Measurements from ENCODE around the gene STPG3. TPM values are rescaled to one million over a fixed set of nuclear protein-coding genes. Genes with fewer than 3 reads are reported as not detected.
A peak's percentile ranks its signal among the peaks of the same experiment; 100 is the strongest.

Gene STPG3
- total RNA-seq, 2 experiments from 2014 or later: not detected

DNA sequence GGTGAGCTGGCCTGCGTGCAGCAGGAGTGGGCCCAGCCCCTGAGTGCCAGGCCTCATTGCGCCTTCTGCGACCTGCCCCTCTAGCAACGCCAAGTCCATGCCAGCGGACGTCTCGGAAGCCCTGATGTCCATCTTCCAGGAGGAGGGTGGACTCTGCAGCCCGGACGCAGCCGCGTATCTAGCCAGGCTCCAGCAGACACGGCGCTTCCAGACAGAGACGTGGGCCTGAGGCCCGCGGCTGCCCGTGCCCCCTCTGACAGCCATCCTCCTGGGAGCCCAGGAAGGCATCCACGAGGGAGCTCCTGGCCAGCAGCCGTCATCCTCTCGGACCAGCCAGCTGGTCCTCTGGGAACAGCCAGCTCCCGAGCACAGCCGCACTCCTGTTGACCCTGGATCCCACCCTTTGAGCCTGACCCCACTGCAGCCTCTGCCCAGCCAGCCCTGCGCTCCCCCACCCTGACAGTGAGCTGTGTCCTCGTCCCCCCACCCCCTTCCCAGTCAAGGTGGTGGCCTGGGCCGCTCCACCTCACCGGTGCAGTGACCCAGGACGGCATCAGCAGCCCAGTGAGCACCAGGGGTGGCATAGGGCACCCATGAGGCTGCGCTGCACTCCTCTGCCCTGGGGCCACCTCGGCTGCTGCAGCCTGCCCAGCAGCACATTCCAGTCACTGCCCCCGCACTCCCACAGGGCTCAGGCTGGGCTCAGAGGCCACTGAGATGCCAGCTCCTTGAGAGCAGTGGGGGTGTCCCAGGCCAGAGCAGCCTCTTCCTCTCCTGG is 34.7 kb upstream of the STPG3 start:
- no peak for ATAC-seq
- no peaks in the 10 kb centered on the region for H3K27me3 Mint-ChIP-seq
- CTCF ChIA-PET: interaction anchor here (0.6 to 1.2 kb wide), 3 partner anchors 9 to 27 kb away, joined by 3 to 4 read pairs (median 3); no protein-coding TSS in a partner anchor

DNA sequence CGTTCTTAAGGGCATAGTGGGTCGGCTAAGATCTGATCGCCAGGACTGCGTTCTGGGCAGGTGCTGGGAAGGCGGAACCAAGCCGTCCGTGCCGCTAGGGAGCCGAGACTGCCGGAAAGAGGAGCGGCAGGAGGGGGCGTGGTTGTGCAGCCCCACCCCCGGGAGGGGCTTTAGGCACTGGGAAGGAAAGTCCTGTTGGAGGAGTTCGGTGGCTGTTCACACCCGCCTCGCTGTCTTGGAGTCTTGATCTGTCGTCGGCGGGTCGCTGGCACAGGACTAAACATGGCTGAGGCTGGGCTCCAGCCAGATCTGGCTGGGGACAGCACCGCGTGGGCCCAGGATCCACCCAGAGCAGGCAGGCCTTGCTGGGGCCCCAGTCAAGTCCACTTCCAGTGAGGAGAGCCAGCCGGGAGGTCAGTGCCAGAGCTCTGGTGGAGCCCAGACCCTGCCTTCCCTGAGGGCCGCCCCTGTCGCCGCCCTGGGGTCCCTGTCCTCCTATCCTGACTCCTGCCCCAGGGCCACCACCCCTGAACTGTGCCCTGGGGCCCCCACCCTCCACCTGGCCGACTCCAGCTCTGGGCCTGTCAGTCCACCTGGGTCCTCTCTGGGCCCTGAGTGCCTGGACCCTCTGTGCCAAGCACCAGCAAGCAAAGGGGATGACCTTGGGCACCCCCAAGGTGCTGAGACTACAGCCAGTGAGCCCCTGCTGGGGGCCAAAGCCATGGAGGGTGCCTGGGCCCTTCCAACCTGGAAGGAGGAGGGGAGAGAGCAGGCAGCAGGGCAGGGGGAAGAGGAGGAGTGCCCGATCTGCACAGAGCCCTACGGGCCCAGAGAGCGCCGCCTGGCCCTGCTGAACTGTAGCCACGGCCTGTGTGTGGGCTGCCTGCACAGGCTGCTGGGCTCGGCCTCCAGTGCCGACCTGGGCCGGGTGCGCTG is 33.5 kb upstream of the STPG3 start:
- Mint-ChIP-seq H3K27me3 (no peaks in the 10 kb centered on the region), H3K27ac (no peak overlapping the region), H3K4me3 (no peak overlapping the region), H3K36me3 (ENCODE audit: low read depth) (peaks cover 4% of the 10 kb centered on the region), H3K9me3 (ENCODE audit: low read depth) (no peaks in the 10 kb centered on the region), H3K4me1 (no peaks in the 10 kb centered on the region)
- intact Hi-C loops (cut with DNase I, micrococcal nuclease): no loop called here
- DNase-seq (no peak), ATAC-seq (no peak)
- ChIA-PET POLR2A (no interaction called here), CTCF (interaction anchor here (0.6 to 1.2 kb wide), 2 partner anchors 11 to 12 kb away, joined by 3 to 4 read pairs; no protein-coding TSS in a partner anchor)

More for the DNA sequence above, 34.7 kb upstream of the STPG3 start:
- POLR2A ChIA-PET: interaction anchor here (1.1 kb wide), 1 partner anchor 98 kb away, joined by 3 read pairs; no protein-coding TSS in a partner anchor
- Mint-ChIP-seq H3K4me1 (no peaks in the 10 kb centered on the region), H3K4me3 (no peak overlapping the region), H3K9me3 (ENCODE audit: low read depth) (no peaks in the 10 kb centered on the region), H3K36me3 (ENCODE audit: low read depth) (peaks cover 4% of the 10 kb centered on the region), H3K27ac (no peak overlapping the region)
- DNase-seq: no peak
- intact Hi-C loops (cut with DNase I, micrococcal nuclease): no loop called here

DNA sequence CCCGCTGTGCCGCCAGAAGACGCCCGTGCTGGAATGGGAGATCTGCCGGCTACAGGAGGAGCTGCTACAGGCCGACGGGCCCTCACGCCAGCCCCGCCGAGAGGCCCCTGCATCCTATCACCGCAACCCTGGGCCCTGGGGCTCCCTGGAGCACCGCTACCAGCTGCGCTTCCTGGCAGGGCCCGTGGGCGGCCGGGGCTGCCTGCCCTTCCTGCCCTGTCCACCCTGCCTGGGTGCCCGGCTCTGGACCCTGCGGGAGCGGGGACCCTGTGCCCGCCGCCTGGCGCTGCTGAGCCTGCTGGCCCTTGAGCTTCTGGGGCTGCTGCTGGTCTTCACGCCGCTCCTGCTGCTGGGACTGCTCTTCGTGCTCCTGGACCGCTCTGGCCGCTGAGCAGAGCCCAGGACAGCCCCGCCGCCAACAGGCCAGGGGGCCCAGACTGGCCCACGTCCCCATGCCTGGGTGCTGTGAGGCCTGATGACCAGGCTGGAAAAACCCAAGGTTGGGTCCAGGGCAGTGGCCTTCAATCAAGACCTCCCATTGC is 32.8 kb upstream of the STPG3 start:
- Mint-ChIP-seq H3K27me3 (no peaks in the 10 kb centered on the region), H3K4me1 (no peaks in the 10 kb centered on the region), H3K9me3 (ENCODE audit: low read depth) (no peaks in the 10 kb centered on the region), H3K4me3 (no peak overlapping the region), H3K27ac (no peak overlapping the region), H3K36me3 (ENCODE audit: low read depth) (no peaks in the 10 kb centered on the region)
- ATAC-seq (no peak), DNase-seq (no peak)
- POLR2A ChIA-PET: no interaction called here
- intact Hi-C loops (cut with DNase I, micrococcal nuclease): no loop called here
- CTCF ChIA-PET: no interaction called here

DNA sequence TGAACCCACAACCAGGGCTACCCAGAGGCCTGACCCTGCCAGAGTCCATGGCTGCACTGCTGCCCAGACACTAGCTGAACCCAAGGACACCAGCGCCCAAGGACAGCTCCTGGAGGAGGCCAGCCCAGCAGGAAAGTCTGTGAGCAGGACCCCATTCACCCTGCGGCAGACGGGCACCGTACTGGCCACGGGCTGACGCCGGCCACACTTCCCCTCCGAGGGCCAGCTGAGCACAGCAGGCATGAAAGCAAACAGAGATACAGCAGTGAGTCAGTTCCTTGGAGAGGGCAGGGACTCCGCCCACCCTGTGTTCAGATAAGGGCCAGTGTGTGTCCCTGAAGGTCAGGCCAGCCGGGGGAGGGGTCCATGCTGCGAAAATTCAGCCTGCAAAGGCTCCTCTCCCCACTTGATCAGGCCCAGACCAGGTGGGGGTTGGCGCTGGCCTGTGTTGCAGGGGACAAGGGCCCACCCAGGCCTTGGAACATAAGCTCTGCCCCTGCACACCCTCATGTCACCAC is 32.3 kb upstream of the STPG3 start:
- no peaks in the 10 kb centered on the region for H3K4me1 Mint-ChIP-seq
- ChIA-PET CTCF (no interaction called here), POLR2A (no interaction called here)
- no peak overlapping the region for H3K27ac Mint-ChIP-seq
- DNase-seq (no peak), ATAC-seq (no peak)
- H3K9me3 Mint-ChIP-seq (ENCODE audit: low read depth): no peaks in the 10 kb centered on the region
- H3K27me3 Mint-ChIP-seq: no peaks in the 10 kb centered on the region
- intact Hi-C loops (cut with DNase I, micrococcal nuclease): no loop called here
- H3K36me3 Mint-ChIP-seq (ENCODE audit: low read depth): no peaks in the 10 kb centered on the region
- H3K4me3 Mint-ChIP-seq: no peak overlapping the region

DNA sequence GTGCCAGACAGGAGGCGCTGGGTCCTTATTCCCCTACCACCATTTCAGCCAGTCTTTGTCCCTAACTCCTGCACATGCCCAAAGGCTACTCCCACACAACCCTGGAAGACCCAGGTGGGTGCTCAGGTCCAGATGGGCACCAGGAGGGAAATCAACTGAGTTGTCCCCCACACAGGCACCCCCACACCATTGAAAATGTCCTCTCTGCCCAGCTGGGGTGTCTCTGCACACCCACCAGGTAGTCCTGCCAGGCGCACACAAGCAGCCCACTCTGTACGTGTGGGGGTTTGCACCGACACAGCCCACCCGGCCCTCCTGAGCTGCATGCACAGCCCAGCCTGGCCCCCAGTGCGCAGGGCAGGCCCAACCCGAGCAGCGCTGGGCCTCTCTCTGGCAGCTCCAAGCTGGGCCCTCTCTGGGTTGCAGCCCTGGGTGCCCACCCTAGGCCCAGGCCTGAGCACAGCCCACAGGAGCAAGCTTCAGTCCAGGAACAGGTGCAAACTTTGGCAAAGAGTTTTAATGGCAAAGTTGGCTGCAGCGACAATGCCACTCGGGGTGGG is 31.2 kb upstream of the STPG3 start:
- Mint-ChIP-seq H3K27me3 (no peaks in the 10 kb centered on the region), H3K4me1 (peaks cover 3% of the 10 kb centered on the region), H3K36me3 (ENCODE audit: low read depth) (no peaks in the 10 kb centered on the region), H3K9me3 (ENCODE audit: low read depth) (no peaks in the 10 kb centered on the region), H3K27ac (no peak overlapping the region), H3K4me3 (no peak overlapping the region)
- no peak for ATAC-seq
- intact Hi-C loops (cut with DNase I, micrococcal nuclease): loop anchor here in 1 of 2 experiments (5.0 to 10.0 kb wide), 3 partner anchors 33 to 435 kb away; partner anchors contain the start of genes ANAPC2, NPDC1 and SSNA1
- ChIA-PET POLR2A (no interaction called here), CTCF (interaction anchor here (0.5 kb wide), 1 partner anchor 895 kb away, joined by 4 read pairs; no protein-coding TSS in a partner anchor)
- no peak for DNase-seq

DNA sequence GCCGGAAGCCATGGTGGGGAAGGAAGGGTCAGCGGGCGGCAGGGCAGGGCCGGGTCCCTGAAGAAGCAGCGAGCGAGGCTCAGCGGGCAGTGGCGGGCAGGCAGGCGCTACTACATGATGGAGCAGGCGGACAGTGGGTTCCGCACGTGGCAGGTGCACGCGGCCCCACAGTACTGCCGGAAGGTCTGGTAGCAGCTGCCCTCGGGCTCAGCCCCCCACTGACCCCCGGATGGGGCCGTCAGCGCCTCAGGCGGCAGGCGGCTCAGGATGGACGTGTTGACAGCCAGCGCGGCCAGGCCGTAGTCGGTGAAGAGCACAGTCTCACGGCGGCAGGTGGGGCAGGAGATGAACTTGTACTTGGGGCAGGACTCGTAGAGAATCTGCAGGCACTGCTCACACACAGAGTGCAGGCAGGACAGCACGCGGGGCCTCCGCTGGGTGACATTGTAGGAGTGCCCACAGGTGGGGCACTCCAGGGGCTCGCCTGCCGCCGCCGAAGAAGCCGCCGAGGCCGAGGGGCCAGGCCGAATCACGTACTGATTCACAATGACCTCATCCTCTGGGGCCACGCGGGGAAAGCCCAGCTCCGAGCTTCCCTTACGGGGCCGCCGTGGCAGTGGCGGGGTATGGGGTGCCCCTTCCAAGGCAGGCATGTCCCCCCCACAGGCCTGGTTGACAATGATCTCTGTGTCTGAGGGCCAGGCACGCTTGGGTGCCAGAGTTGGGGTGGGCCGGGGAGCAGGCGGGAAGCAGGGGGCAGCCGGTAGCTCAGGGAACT is 30.6 kb upstream of the STPG3 start:
- Mint-ChIP-seq H3K27me3 (no peaks in the 10 kb centered on the region), H3K27ac (no peak overlapping the region), H3K36me3 (ENCODE audit: low read depth) (no peaks in the 10 kb centered on the region), H3K4me3 (no peak overlapping the region), H3K4me1 (peaks cover 5% of the 10 kb centered on the region), H3K9me3 (ENCODE audit: low read depth) (no peaks in the 10 kb centered on the region)
- intact Hi-C loops (cut with DNase I, micrococcal nuclease): loop anchor here in 1 of 2 experiments (5.0 to 10.0 kb wide), 3 partner anchors 33 to 436 kb away; partner anchors contain the start of genes ANAPC2, NPDC1 and SSNA1
- CTCF ChIA-PET: no interaction called here
- ATAC-seq: no peak
- POLR2A ChIA-PET: no interaction called here
- DNase-seq: no peak

DNA sequence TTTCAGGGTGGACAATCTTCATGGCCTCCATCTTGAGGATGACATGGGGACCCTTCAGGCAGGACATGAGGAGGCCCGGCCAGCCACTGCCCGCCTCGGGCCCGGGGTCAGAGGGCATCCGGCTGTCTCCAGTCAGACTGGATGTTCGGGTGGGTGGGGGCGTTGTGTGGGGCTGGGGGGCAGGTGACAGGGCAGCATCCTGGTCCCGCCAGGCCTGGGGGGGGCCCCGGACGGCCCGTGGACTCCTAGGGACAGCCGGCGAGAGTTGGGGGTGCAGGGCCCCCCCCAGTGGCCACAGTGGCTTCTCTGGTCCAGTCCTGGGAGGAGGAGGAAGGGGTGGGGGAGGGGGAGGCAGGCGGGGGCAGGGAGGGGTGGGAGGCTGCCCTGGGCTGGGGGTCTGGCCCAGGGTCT is 30.0 kb upstream of the STPG3 start:
- intact Hi-C loops (cut with DNase I, micrococcal nuclease): loop anchor here in 1 of 2 experiments (5.0 to 10.0 kb wide), 3 partner anchors 34 to 436 kb away; partner anchors contain the start of genes ANAPC2, NPDC1 and SSNA1
- H3K27me3 Mint-ChIP-seq: no peaks in the 10 kb centered on the region
- H3K4me3 Mint-ChIP-seq: no peak overlapping the region
- POLR2A ChIA-PET: no interaction called here
- ATAC-seq (no peak), DNase-seq (no peak)
- no peaks in the 10 kb centered on the region for H3K9me3 Mint-ChIP-seq (ENCODE audit: low read depth)
- no peak overlapping the region for H3K27ac Mint-ChIP-seq
- no peaks in the 10 kb centered on the region for H3K36me3 Mint-ChIP-seq (ENCODE audit: low read depth)
- peaks cover 5% of the 10 kb centered on the region for H3K4me1 Mint-ChIP-seq
- CTCF ChIA-PET: no interaction called here

DNA sequence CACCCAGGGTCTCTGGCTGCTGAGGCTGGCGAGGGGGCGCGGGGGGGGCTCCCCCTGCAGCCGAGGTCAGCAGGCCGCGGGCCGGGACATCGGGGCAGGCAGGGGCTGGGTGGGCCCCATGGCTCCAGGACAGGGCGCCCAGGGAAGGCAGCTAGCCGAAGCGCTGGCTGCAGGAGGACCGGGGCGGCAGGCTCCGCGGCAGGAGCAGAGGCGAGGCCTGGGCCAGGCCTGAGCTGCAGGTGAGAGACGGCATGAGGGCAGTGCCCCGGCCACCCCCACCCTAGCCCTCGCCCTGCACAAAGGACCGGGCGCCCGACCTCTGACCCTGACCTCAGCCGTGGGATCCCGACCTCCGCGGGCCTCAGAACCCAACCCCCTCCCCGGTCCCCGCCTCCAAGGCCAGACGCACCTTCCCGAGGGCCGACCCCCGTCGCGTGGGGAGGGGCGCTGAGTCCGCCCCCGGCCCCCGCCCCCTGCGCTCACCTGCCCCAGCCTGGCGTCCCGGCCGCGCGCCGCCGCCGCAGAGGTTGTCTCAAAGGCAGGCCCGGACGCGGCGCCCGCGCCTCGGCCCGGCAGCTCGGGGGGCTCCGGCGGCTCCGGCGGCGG is 29.5 kb upstream of the STPG3 start:
- H3K27me3 Mint-ChIP-seq: no peaks in the 10 kb centered on the region
- CTCF ChIA-PET: no interaction called here
- H3K36me3 Mint-ChIP-seq (ENCODE audit: low read depth): no peaks in the 10 kb centered on the region
- H3K4me1 Mint-ChIP-seq: peaks cover 5% of the 10 kb centered on the region
- intact Hi-C loops (cut with DNase I, micrococcal nuclease): loop anchor here (2.0 to 10.0 kb wide), 4 partner anchors 34 to 437 kb away; partner anchors contain the start of genes ABCA2 (in 1 of the 2), ANAPC2 (in 1 of the 2), NPDC1 (in 1 of the 2) and SSNA1 (in 1 of the 2)
- DNase-seq: peak; percentile 45
- POLR2A ChIA-PET: interaction anchor here (0.7 kb wide), 1 partner anchor 12 kb away, joined by 3 read pairs; no protein-coding TSS in a partner anchor
- H3K9me3 Mint-ChIP-seq (ENCODE audit: low read depth): no peaks in the 10 kb centered on the region
- H3K27ac Mint-ChIP-seq: no peak overlapping the region
- peak overlapping the region; percentile 21 for H3K4me3 Mint-ChIP-seq
- ATAC-seq: no peak

DNA sequence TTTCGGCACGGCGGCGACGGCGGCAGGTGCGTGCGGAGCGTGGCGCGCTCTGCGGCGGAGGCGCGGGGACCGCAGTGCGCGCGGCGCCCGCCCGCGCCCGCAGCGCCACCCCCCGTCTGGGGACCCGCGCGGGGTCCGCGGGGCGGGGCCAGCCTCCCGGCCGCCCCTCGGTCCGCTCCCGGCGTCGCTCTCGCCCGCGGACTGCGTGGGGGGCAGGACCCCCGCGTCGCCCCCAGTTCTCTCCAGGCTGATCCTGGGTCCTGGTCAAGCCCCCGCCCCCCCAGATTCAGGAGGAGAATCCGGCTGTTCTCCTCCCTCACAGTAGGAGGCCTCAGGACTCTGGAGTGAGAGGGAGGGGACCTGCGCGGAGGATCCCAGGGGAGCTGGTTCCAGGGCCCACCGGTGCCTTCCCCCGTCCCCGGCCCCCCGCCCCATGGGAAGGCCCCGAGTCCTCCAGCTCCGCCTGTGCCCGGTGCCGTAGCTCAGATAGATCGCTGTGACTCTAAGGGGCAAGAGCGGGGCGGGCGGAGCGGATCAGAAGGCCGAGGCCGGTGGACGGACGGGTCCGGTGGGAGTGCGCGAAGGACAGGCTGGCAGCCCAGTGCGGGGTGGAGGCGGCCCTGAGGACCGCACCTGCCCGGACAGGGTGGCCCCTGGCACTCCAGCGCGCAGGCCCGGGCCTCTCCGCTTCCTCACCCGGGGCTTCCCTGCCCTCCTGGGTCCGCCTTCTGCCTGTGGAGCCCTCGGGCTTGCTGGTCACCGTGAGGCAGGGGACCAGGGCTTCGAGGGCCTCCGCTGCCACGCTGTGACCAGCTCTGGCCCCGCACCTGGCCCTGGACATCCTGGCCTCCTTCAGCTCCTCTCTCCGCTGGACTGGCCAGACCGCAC is 28.7 kb upstream of the STPG3 start, which contains the start of gene RNF208:
Gene RNF208 (minus strand): TSS at position 51 of the 888 bp plus-strand sequence. CDS start 1,028 bp downstream, outside the sequence.
- ChIA-PET CTCF (interaction anchor here (0.6 to 3.9 kb wide), 9 partner anchors 14 to 127 kb away, joined by 3 to 23 read pairs (median 3); partner anchors contain the start of genes NDOR1 and TMEM203), POLR2A (interaction anchor here (0.7 to 1.8 kb wide), 5 partner anchors 13 to 93 kb away, joined by 3 to 10 read pairs (median 4); partner anchors contain the start of gene TUBB4B)
- H3K4me1 Mint-ChIP-seq: peaks cover 5% of the 10 kb centered on the region
- ATAC-seq (no peak), DNase-seq (peak; percentile 47)
- intact Hi-C loops (cut with DNase I, micrococcal nuclease): loop anchor here (1.0 to 10.0 kb wide), 24 partner anchors 14 to 438 kb away; partner anchors contain the start of genes ANAPC2 (in 2 of the 2), SSNA1 (in 2 of the 2), TPRN (in 2 of the 2) and ABCA2 (in 1 of the 2)
- H3K27me3 Mint-ChIP-seq: no peaks in the 10 kb centered on the region
- peak within 1 kb of the TSS; percentile 80 for H3K4me3 Mint-ChIP-seq
- peak within 1 kb of the TSS; percentile 83 for H3K27ac Mint-ChIP-seq
- H3K9me3 Mint-ChIP-seq (ENCODE audit: low read depth): no peaks in the 10 kb centered on the region
- H3K36me3 Mint-ChIP-seq (ENCODE audit: low read depth): no peaks in the 10 kb centered on the region

Measured in activated CD4-positive, alpha-beta T cell treated with anti-CD3 and anti-CD28 coated beads for 36 hours (primary cell).